Activated T-helper 1 cell treated with anti-CD3 and anti-CD28 coated beads, Interleukin-2, amount 50 U/mL, for 16 hours (primary cell): ENCODE results near the gene PCDHGB3.
"Not testable (repeated sequence)": the region's sequence is repeated elsewhere in the genome, so short reads cannot be mapped to it uniquely, and the experiment has no call there.

ENCODE experiments used
- DNase-seq, 2 donors: peaks; one replicate each; pipeline ENCODE4 v3.0.0-alpha.2; 2020; ENCODE audit warnings: low read depth in 1 of 2, low spot score in 1 of 2

Gene PCDHGB3

GRCh38 chr5:141392429-141393198 is 22.6 kb downstream of the PCDHGB3 start, which contains the start of gene PCDHGA8:
Gene PCDHGA8 (plus strand): TSS chr5:141392633. CDS start chr5:141392814, 181 bp downstream.
- DNase-seq: no peak

DNA sequence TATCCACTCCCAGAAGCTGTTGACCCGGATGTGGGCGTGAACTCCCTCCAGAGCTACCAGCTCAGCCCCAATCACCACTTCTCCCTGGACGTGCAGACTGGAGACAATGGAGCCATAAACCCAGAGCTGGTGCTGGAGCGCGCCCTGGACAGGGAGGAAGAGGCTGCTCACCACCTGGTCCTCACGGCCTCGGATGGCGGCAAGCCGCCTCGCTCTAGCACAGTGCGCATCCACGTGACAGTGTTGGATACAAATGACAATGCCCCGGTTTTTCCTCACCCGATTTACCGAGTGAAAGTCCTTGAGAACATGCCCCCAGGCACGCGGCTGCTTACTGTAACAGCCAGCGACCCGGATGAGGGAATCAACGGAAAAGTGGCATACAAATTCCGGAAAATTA is 23.2 kb downstream of the PCDHGB3 start:
- no peak for DNase-seq

GRCh38 chr5:141394401-141395187 is 24.6 kb downstream of the PCDHGB3 start:
- not testable (repeated sequence) for DNase-seq

DNA sequence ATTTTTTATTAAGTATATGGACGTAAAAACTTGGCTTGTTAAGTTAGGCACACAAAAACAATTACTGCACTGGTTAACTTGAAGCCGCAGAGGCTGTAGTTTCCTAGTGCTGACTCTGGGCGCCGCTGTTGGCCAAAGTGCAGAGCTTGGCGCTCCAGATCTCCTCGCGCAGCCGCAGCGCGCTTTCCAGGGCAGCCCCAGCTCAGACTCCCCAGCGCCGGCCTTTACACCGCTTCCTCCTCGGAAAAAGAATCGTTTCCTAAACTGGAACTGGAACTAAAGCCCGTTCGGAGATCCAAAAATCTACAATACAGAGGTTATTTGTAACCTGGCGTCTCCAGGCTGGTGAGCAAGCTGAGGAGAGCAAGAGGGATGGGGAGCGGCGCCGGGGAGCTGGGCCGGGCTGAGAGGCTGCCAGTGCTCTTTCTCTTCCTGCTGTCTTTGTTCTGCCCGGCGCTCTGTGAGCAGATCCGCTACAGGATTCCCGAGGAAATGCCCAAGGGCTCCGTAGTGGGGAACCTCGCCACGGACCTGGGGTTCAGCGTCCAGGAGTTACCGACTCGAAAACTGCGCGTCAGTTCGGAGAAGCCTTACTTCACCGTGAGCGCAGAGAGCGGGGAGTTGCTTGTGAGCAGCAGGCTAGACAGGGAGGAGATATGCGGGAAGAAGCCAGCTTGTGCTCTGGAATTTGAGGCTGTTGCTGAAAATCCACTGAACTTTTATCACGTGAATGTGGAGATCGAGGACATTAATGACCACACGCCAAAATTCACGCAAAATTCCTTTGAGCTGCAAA is 27.9 kb downstream of the PCDHGB3 start, which contains the start of gene PCDHGB5:
TSS of gene PCDHGB5 (plus strand) at position 192 of the 796 bp plus-strand sequence. CDS start at position 373, 181 bp downstream.
- not testable (repeated sequence) for DNase-seq

- DNase-seq: no peak
These were observed 28.6 kb downstream of the PCDHGB3 start for GRCh38 chr5:141398608-141399007.

DNA sequence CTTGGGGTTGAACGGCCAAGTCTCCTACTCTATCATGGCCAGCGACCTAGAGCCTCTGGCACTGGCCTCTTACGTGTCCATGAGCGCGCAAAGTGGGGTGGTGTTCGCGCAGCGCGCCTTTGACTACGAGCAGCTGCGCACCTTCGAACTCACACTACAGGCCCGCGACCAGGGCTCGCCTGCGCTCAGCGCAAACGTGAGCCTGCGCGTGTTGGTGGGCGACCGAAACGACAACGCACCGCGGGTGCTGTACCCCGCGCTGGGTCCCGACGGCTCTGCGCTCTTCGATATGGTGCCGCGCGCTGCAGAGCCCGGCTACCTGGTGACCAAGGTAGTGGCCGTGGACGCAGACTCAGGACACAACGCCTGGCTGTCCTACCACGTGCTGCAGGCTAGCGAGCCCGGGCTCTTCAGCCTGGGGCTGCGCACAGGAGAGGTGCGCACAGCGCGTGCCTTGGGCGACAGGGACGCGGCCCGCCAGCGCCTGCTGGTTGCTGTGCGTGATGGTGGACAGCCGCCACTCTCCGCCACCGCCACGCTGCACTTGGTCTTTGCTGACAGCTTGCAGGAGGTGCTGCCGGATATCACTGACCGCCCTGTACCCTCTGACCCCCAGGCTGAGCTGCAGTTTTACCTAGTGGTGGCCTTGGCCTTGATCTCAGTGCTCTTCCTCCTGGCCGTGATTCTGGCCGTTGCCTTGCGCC is 29.7 kb downstream of the PCDHGB3 start:
- no peak for DNase-seq

- no peak for DNase-seq
These were observed 32.7 kb downstream of the PCDHGB3 start, which contains the start of gene PCDHGA9 for GRCh38 chr5:141402553-141403243. Gene PCDHGA9 (plus strand): TSS chr5:141402778. CDS start chr5:141402953, 175 bp downstream.

DNA sequence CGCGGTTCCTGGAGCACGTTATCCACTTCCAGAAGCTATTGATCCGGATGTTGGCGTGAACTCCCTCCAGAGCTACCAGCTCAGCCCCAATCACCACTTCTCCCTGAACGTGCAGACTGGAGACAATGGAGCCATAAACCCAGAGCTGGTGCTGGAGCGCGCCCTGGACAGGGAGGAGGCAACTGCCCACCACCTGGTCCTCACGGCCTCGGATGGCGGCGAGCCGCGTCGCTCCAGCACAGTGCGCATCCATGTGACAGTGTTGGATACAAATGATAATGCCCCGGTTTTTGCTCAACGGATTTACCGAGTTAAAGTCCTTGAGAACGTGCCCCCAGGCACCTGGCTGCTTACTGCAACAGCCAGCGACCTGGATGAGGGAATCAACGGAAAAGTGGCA is 33.3 kb downstream of the PCDHGB3 start:
- no peak for DNase-seq

DNA sequence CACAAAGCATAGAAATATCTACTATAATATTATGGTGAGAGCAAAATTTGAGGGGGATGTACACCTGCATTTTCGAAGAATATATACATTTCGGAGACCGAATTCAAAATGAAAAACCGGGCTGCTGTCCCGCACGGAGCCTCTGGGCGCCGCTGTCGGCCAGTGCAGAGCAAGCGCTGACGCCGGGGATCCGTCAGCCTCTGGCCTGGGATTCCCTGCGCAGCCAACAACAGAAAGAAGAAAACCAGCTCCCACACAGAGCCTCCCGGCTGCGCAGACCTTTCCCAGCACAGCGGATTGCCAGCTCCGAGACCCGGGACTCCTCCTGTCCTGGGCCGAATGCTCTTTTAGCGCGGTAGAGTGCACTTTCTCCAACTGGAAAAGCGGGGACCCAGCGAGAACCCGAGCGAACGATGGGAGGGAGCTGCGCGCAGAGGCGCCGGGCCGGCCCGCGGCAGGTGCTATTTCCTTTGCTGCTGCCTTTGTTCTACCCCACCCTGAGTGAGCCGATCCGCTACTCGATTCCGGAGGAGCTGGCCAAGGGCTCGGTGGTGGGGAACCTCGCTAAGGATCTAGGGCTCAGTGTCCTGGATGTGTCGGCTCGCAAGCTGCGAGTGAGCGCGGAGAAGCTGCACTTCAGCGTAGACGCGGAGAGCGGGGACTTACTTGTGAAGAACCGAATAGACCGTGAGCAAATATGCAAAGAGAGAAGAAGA is 37.9 kb downstream of the PCDHGB3 start, which contains the start of gene PCDHGB6:
TSS of gene PCDHGB6 (plus strand) at position 232 of the 716 bp plus-strand sequence. CDS start at position 414, 182 bp downstream.
- DNase-seq: not testable (repeated sequence)

- no peak for DNase-seq
These were observed 39.7 kb downstream of the PCDHGB3 start for GRCh38 chr5:141409598-141410306.

DNA sequence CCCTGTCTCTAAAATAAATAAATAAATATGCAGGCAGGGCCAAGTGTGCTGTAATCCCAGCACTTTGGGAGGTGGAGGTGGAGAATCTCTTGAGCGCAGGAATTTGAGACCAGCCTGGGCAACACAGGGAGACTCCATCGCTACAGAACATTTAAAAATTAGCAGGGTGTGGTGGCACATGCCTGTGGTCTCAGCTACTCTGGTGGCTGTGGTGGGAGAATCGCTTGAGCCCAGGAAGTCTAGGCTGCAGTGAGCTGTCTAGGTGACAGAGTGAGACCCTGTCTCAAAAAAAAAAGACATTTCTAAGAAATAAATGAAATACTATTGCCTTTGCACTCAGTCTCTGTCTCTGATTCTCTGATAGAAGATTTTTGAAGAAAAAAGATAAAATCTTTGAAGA is 41.5 kb downstream of the PCDHGB3 start:
- DNase-seq: no peak

GRCh38 chr5:141412854-141413539 is 43.0 kb downstream of the PCDHGB3 start, which contains the start of gene PCDHGA10:
Gene PCDHGA10 (plus strand): TSS chr5:141412987. CDS start chr5:141413176, 189 bp downstream.
- no peak for DNase-seq

DNA sequence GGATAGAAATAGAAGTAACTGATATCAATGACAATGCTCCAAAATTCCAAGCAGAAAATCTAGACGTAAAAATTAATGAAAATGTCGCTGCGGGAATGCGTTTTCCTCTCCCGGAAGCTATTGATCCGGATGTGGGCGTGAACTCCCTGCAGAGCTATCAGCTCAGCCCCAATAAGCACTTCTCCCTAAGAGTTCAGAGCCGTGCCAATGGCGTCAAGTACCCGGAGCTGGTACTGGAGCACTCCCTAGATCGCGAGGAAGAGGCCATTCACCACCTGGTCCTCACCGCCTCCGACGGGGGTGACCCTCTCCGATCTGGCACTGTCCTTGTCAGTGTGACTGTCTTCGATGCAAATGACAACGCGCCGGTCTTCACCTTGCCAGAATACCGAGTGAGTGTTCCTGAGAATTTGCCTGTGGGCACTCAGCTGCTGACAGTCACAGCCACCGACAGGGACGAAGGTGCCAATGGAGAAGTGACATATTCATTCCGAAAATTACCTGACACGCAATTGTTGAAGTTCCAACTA is 43.6 kb downstream of the PCDHGB3 start:
- no peak for DNase-seq

DNA sequence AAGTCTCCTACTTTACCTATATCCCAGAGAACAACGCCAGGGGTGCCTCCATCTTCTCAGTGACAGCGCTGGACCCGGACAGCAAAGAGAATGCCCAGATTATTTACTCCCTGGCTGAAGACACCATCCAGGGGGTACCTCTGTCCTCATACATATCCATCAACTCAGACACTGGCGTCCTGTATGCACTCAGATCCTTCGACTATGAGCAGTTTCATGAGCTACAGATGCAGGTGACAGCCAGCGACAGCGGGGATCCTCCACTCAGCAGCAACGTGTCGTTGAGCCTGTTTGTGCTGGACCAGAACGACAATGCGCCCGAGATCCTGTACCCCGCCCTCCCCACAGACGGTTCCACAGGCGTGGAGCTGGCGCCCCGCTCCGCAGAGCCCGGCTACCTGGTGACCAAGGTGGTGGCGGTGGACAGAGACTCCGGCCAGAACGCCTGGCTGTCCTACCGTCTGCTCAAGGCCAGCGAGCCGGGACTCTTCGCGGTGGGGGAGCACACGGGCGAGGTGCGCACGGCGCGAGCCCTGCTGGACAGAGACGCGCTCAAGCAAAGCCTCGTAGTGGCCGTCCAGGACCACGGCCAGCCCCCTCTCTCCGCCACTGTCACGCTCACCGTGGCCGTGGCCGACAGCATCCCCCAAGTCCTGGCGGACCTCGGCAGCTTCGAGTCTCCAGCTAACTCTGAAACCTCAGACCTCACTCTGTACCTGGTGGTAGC is 44.7 kb downstream of the PCDHGB3 start:
- not testable (repeated sequence) for DNase-seq

DNA sequence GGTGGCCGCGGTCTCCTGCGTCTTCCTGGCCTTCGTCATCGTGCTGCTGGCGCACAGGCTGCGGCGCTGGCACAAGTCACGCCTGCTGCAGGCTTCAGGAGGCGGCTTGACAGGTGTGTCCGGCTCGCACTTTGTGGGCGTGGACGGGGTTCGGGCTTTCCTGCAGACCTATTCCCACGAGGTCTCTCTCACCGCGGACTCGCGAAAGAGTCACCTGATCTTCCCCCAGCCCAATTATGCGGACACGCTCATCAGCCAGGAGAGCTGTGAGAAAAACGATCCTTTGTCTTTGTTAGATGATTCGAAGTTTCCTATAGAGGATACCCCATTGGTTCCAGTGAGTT is 45.2 kb downstream of the PCDHGB3 start:
- DNase-seq: not testable (repeated sequence)

DNA sequence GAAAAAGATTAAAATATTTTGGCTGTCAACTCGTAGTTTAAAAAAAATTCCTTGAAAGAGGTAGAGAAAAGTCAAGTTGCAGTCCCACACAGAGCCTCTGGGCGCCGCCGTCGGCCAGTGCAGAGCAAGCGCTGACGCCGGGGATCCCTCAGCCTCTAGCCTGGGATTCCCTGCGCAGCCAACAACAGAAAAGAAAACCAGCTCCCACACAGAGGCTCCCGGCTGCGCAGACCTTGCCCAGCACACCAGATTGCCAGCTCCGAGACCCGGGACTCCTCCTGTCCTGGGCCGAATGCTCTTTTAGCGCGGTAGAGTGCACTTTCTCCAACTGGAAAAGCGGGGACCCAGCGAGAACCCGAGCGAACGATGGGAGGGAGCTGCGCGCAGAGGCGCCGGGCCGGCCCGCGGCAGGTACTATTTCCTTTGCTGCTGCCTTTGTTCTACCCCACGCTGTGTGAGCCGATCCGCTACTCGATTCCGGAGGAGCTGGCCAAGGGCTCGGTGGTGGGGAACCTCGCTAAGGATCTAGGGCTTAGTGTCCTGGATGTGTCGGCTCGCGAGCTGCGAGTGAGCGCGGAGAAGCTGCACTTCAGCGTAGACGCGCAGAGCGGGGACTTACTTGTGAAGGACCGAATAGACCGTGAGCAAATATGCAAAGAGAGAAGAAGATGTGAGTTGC is 47.6 kb downstream of the PCDHGB3 start, which contains the start of gene PCDHGB7:
TSS of gene PCDHGB7 (plus strand) at position 184 of the 679 bp plus-strand sequence. CDS start at position 367, 183 bp downstream.
- not testable (repeated sequence) for DNase-seq
